D341Med (cell line): ENCODE measurements around the gene CACNA1C.
"Not testable (repeated sequence)": the region's sequence is repeated elsewhere in the genome, so short reads cannot be mapped to it uniquely, and the experiment has no call there.

ENCODE experiments used
- DNase-seq: peaks from one replicate; pipeline ENCODE4 v3.0.0; 2012; ENCODE audit warnings: low spot score

CACNA1C gene

DNA sequence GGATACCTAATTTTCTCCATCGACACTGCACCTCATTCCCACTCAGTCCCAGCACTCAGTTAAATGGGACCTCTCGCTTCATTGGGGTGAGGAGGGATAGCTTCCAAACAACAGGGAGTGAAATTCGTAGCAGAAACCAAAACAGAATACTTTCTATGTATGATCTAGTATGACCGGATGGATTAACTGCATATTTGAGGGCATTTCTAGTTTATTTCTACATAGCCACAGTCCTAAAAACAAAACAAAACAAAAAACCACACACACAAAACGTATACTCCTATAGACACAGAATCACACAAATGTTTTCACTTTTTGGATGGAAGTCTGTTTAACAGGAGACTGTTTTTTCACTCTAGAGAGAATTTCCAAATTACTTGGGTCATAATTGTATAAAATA lies 434.5 kb downstream of the CACNA1C start:
- no peak for DNase-seq

DNA sequence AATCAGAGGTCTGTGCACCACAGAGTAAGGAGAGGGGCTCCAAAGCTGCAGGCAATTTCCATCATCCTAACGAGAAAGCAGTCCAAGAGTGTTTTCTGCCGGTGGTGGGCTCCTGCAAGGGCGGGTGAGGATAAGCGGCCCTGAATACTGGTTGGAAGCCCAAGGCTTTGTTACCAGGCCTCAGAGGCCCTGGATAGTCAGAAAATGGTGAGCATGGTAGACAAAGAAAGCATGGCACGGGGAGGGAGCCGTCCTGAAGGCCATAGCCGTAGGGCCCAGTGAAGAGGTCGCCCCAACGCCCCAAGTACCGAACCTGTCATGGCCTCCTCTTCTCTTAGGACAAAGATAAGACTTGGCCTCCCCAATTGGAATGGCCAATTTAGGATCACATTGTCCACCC lies 435.3 kb downstream of the CACNA1C start:
- DNase-seq = no peak

DNA sequence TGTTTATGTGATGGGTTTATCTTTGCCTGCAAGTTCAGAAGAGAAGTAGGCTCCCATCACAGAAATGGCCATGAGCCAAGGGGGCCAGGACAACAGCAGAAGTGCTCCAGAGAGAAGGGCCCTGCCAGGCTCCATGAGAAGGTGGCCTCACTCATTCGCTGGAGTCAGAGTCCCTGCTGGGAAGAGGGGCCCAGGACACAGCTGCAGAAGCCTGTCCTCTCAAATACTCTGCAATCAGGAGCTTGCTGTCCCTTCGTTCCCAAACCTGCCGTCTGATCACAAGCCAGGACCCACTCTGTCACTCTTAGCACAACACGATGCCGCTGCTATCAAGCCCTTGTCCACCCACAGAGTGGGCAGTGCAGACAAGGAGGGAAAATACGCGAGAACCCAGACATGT lies 435.8 kb downstream of the CACNA1C start:
- DNase-seq = no peak

DNA sequence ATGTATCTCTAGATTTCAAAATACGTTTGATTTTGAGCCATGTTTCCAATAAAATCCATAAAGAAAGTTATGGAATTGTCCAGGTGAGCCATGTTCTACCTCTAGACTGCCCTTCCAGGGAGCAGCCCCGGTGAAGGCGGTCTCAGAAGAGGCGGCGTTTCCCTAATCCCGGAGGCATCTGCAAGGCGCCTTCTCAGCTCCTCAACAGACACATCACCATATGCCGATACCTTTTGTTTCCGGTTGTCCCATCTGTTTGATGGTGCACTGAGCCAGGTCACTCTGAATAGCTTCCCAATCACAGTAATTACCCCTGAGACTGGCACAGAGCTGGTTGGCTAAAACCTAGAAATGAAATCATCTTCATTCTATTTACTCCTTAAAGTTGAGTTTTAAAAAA lies 436.5 kb downstream of the CACNA1C start:
- DNase-seq = peak; percentile 89

DNA sequence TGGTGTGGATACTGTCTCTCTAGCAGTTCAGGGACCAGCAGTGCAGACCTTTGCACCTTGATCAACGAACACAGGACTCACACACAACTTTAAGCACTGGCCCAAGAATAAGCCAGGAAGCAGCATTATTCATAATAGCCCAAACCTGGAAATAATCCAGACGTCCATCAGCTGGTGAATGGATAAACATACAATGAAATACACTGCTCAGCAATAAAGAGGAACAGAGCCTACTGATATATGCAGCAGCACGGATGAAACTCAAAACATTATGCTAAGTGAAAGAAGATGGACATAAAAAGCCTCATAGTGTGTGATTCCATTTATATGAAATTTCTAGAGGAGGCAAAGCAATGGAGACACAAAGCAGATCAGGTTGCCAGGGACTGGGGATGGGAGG lies 438.0 kb downstream of the CACNA1C start:
- DNase-seq = no peak

DNA sequence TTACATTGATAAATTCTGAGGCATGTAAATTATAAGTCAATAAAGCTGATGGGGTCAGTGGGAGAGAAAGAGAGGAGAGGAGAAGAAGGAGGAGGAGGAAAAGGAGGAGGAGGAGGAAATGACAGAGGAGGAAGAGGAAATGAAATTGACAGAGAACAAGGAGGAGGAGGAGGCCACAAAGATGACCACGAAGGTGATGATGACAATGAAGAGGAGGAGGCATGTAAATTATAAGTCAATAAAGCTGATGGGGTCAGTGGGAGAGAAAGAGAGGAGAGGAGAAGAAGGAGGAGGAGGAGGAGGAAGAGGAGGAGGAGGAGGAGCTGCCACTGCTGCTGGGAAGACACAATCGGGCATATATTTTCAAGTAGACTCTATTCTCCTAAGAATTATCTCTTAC lies 438.6 kb downstream of the CACNA1C start:
- DNase-seq = not testable (repeated sequence)

DNA sequence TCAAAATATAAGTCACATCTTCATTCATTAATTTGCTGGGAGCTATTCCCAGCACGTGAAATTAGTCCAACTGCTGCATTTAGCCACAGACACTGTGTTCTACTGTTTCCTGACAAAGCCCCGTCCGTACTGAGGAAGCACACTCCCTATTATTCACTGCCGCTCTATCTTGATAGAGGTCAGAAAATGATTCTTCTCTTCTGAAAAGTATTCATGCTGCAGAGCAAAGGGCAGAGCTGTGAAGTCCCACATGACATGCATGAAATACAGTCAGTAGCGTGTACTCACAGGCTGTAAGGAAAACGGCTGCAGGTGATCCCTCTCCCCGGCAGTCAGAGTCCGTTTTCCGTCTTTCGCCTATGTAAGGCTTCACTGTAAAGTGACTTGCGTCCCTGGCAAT lies 439.4 kb downstream of the CACNA1C start:
- DNase-seq = no peak

DNA sequence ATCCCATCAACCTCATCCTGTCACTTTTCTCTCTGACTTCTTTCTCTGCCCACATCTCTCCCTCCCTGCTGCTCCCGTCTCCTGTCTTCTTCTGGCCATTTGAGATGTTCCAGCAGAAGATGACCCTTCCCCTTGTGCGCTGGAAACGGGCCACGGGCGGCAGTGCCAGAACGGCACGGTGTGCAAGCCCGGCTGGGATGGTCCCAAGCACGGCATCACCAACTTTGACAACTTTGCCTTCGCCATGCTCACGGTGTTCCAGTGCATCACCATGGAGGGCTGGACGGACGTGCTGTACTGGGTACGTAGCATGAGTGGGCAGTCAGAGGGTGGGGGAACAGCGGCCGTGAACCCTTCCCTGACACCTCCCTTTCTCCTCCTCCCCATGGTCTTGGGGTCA lies 440.3 kb downstream of the CACNA1C start:
- no peak for DNase-seq

DNA sequence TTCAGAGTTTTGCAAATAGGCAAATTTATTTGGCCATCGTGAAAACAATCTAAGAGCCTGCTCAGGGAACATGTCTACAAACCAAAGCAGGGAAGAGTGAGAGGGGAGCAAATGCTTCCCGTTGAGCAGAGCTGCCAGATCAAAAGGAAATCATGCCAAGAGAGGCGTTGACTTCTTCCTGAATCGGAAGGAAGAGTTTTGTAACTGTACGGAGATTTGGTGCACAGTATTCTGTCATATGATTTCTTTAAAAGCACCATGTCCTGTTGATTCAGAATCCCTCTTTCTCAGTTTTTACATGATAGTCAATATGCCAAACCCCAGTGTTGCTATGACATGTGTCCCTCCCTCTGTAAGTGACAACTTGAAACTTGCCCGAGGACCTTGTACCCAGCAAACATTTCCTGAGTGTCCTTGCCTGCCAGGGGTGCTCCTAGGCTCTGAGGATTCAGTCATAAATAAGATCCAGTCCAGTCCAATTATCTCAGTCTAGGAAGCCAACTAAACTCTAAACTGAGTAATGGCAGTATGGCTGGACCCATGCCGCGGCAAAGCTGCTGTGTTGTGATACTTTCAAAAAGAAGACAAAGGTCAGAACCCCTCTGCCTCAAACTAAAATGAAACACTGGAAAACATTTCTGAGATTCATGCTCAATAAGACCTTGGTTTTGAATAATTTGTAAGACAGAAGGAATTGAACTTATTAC lies 441.9 kb downstream of the CACNA1C start:
- DNase-seq = no peak

DNA sequence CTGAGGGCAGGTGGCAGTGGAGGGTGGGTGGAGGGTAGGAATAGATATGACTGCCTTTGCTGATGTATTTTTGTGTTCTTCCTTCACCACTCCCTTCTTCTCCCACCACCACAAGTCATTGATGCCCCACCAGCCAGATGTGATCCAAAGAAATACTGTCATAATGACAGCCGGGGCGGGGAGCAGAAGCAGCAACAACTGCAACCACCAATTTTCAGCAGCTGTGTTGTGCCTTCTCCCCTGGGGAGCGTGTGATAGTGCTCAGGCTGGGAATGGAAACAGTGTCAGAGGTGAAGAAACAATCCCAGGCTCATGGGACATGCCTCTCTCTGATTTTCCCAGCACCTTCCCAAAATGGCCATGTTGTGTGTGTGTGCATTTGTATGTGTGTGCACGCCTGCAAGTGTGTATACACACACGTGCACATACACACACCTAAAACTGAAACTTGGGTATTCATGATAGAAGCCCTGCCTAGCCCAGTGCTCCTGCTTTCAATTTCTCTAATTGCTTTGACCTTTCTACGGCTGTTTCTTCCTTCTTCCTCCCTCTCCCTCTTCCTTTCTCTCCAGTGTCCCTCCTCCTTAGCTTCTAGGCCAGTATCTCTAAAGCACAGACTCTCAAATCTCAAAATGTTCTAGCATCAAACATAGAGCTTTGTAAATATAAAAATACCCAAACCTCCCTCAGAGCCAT lies 442.8 kb downstream of the CACNA1C start:
- DNase-seq = no peak

DNA sequence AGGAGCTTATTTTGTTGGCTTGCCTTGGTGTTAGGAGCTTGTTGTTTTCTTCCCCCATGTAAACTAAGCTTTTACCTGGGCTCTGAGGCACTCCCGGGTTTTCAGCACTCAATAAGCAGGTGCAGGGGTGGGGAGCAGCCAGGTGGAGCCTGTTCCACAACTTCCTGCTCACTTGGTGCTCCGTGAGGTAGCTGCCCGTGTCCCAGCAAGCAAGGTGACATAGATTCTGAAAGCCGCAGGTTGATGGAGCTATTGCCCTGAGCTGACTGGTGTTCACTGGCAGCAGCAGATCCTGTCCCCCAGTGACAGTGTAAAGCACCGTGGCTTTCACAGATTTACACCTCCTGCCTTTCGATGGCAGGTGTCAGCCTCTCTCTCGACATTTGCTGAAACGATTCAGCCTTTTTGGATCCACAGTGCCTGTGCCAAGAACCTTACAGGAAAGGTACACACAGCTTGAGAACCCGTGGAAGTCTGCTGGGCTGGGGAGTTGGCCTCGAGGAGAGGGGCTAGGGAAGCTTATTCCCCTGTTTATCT lies 446.2 kb downstream of the CACNA1C start:
- no peak for DNase-seq

DNA sequence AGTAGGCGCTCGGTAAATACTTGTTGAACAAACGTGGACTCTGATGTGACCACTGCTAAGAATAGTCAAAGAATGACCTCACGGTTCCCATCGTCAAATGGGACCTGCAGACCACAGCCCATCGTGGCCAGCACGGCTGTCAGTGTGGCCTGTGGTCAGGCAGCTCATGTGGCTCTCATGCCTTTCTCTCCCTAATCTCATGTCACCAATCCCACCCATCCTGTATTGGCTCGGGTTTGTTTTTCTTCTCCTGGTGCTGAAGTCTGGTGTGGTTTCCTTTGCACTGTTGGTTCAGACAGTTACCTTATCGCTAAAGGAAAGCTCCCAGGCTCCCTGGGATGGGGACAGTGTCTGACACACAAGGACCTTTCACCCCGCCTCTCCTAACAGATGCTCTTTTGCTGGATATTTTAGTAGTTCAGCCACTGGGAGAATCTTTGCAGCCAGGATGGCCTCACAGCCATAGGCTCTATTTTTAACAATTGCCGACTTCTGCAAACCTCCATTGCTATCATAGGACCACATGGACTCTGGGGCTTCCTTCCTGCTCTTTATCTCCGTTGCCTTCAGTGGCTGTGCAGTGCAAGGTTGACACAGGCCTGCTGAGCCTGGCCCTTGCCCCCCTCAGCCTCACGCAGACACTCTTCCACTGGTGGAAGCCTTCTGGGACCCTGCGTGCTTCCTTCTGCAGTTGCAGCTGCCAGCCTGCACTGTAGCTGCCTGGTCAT lies 448.8 kb downstream of the CACNA1C start:
- no peak for DNase-seq

DNA sequence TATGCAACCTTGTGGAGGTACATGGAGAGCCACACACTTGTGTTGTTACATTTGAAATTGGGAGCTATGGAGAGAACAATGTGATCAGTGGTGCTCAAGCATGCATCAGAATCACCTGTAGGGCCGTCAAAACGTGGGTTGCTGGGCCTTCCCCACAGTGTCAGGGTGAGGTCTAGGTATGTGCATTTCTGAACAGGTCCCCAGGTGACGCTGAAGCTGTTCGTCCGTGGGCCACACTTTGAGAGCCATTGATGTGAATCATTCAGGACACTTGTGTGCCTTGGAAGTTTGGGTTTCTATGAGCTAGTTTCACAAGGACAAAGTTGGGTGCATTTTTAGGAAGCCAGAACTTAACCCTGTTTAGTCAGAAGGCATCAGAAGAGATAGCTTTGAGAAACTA lies 450.2 kb downstream of the CACNA1C start:
- no peak for DNase-seq

DNA sequence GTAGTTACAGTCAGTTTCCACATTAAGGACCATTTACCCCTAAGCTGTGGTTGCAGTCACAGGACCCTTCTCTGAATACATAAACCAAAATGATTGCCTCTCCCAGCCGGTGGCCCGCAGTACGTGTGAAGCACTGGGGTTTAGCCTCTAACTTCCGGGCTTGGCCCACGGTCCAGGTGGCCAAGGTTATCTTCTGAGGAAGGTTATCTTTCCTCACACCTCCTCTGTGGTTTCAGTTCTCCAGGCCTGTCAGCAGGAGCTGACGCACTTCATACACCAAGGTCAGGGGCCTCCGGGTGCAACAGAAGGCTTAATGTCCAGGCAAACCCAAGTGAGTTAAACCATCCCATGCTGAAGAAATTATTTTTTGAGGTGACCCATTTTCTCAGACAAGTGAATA lies 451.0 kb downstream of the CACNA1C start:
- no peak for DNase-seq

DNA sequence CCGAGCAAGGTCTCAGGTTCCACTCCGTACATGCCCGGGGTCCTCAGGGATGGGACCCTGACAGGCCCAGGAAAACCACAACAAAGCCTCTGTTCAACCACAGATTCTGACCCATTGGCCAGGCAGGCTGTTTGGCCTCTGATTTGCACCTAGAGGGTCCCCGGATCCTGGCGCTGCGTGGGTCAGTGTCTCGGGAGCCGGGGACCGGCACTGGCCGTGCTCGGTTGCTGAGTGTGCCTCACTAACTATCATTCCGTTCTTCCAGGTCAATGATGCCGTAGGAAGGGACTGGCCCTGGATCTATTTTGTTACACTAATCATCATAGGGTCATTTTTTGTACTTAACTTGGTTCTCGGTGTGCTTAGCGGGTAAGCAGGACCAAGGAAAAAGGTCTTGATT lies 451.8 kb downstream of the CACNA1C start:
- no peak for DNase-seq

DNA sequence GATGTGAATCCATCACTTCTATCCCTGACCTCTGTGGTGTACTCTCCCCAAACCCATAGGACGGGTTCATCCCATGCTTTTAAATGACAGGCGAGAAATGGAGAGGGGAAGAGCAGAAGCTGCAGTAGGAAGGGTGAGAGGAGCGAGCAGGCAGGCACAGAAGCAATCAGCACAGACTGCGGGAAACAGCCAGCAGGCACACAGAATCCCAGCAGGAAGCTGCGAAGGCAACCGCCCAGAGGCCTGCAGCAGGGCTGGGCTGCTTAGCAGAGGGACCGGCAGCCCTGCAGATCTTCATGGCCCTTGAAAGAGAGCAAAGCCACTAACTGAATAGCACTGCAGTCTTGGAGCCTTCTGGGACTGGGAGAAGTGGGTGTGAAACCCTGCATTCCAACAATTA lies 455.0 kb downstream of the CACNA1C start:
- no peak for DNase-seq

DNA sequence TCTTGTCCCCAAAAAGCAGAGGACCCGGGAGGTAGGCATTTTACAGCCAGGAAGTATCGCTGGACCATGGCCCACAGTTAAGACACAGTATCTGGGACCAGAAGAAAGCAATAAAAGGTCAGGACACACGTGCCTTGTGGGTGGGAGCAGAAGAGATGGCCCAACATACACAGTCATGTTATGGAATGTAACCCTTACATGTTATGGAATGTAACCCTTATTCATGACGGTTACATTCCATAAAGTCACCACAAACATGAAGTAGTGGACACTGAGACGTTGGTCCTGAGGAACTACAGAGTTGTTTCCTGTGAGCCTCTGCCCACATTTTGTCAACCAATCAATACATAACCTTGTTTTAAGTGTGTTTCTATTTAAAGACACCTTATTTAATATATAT lies 456.4 kb downstream of the CACNA1C start:
- no peak for DNase-seq

DNA sequence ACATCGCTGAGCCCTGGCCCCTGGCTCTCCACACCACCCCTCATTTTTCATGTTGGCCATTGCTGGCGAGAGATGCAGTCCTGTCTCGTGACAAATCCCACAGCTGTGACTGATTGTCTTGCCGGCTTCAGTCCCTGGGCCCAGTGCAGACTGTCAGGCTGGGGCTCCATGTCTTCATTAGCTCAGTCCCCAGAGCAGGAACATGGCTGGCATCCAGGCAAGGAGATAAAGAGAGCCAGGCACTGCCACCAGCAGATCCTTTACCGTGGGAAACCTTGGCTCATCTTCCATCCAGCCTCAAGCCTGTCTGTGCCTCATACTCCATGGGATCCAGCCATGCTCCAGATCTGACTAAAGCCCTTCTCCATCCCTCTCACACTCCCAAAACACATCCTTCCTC lies 457.3 kb downstream of the CACNA1C start:
- no peak for DNase-seq

DNA sequence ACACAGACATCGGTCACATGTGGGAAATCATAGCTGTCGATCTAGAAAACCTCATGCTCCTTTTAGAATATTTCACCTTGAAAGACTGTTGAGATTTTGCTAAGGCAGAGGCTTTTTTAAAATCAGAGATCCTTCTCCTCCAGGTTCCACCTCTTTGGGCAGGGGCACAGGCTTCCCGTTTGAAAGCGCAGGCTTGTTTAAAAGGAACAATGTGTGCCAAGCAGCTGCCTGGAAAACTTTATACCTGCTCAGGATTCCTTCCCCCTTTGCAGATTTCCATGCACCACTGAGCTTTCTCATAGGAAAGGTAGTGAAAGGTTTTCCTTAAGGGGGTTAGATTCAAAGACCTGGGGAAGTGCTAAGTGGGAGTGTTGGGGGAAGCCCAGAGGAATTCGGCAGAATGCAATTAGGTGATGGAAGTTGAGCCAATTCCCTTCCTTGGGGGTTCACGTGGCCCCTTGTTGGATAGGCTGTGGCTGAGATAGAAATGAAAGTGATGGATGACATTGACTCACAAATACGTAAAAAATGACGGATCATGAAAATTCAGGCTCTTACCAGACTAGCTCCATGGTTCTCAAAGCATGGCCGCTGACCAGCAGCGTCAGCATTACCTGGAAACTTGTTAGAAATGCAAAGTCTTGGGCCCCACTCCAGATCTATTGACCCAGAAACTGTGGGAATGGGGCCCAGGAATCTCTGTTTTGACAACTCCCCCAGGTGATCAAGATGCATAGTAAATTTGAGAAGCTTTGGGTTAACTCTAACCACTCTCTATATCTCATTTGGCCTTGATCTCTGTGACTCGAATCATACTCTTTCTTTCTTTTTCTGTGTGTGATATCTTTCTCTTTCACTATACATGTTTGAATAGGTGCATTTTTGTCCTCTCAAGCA lies 460.6 kb downstream of the CACNA1C start:
- no peak for DNase-seq

DNA sequence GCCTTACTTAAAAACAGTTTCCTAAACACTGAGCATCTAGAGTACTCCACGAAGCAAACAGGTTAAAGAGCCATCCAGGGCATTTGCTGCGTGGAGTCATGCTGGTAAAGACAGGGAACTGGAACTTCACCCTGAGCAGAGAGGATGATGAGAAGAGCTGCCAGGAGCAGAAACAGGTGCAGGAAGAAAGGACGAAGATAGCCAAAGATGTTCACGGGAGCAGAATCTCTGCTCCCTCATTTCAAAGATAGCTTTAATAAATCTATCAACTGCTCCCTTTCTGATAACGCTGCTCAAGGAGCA lies 461.2 kb downstream of the CACNA1C start:
- DNase-seq = no peak

DNA sequence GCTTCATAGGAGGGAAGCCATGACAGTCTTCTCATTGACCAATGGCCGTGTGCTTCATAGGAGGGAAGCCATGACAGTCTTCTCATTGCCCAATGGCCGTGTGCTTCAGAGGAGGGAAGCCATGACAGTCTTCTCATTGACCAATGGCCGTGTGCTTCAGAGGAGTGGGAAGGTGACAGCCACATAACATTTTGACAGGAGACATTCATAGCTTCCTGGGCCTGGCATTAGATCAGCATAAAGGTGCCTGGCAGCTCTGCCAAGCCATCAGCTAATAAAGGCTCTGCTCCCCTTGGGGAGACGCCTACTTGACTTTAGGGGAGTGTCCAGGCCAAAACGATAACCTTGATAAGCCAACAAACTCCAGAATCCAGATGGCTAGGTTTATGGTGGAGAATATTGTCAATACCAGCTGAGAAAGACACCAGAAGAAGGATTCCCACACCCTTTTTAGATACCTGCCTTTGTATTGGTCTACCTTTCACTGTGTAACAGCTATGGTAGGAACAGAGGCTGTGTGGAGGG lies 468.0 kb downstream of the CACNA1C start:
- DNase-seq = no peak

DNA sequence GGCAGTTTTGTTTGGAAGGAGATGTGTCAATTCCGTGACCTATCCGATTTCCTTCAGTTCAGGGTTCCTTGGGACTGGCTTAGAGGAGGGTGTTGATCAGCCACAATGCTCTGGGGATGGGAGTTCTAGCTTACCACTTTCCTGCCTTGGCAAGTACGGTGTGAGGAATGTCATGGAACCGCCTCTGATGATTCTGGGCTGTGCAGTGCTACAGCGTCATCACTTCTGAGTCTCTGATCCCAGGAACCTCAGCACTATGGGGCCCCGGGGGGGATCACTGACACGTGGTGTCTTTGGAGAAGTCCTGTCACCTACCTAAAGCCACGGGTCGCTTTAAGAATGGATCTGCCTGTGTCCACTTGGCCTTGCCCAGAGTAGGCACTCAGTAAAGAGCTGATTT lies 470.5 kb downstream of the CACNA1C start:
- DNase-seq = no peak
